Ectodermal cell (in vitro differentiated cells): Measurements from ENCODE around the gene USP27X.

Source experiments
- H3K27ac ChIP-seq: 2 replicates; pipeline ENCODE4 v1.7.0; 2013; ENCODE audit warnings: mild to moderate bottlenecking, low read depth, low read length; ENCODE audit not compliant: insufficient read depth, poor library complexity, severe bottlenecking
- H3K27me3 ChIP-seq: 2 replicates; pipeline ENCODE4 v1.7.0; 2013; ENCODE audit warnings: mild to moderate bottlenecking, low read length; ENCODE audit not compliant: insufficient read depth, control insufficient read depth, poor library complexity, severe bottlenecking
- H3K36me3 ChIP-seq: one replicate; pipeline ENCODE4 v1.7.0; 2013; ENCODE audit warnings: low read length; ENCODE audit not compliant: control insufficient read depth, insufficient read depth
- H3K4me1 ChIP-seq: one replicate; pipeline ENCODE4 v1.7.0; 2013; ENCODE audit warnings: low read length; ENCODE audit not compliant: control insufficient read depth, insufficient read depth
- H3K4me3 ChIP-seq: 2 replicates; pipeline ENCODE4 v1.7.0; 2013; ENCODE audit warnings: low read depth, low read length, control low read depth; ENCODE audit not compliant: insufficient read depth
- H3K9me3 ChIP-seq: 2 replicates; pipeline ENCODE4 v1.7.0; 2013; ENCODE audit warnings: mild to moderate bottlenecking, low read length, moderate library complexity; ENCODE audit not compliant: control insufficient read depth
- WGBS, 2 experiments: methylation state at CpG; one replicate each; pipeline ENCODE4 v1.1.7; 2013; ENCODE audit warnings: missing lambda C conversion rate in 2 of 2; 5-methylcytosine and 5-hydroxymethylcytosine counted together

USP27X gene

DNA sequence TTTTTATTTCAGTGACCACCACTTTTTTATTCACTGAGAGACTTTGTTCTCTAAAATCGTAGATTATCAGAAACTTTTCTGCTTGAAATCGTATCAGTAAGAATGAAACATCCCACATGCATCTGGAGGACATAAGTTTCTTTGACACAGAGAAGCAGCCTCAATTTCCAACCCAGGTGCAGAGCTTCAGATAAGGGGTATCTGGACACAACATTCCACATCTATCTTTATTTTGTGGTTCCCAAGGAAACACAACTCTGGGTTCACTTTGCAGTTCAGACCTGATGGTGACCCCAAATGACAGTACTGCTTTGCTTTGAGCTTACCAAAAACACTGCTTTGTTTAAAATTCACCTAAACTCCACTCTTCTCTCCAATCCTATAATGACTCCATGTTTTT, 41.8 kb downstream of the USP27X start:
- no peaks in the 10 kb centered on the region for H3K4me1 ChIP-seq
- H3K27me3 ChIP-seq: peaks cover 10% of the 10 kb centered on the region
- H3K4me3 ChIP-seq: no peak overlapping the region
- 96 to 97% methylated on average over 2 of the region's 2 CpGs for WGBS, 2 experiments
- no peaks in the 10 kb centered on the region for H3K36me3 ChIP-seq
- no peaks in the 10 kb centered on the region for H3K9me3 ChIP-seq
- H3K27ac ChIP-seq: no peak overlapping the region

DNA sequence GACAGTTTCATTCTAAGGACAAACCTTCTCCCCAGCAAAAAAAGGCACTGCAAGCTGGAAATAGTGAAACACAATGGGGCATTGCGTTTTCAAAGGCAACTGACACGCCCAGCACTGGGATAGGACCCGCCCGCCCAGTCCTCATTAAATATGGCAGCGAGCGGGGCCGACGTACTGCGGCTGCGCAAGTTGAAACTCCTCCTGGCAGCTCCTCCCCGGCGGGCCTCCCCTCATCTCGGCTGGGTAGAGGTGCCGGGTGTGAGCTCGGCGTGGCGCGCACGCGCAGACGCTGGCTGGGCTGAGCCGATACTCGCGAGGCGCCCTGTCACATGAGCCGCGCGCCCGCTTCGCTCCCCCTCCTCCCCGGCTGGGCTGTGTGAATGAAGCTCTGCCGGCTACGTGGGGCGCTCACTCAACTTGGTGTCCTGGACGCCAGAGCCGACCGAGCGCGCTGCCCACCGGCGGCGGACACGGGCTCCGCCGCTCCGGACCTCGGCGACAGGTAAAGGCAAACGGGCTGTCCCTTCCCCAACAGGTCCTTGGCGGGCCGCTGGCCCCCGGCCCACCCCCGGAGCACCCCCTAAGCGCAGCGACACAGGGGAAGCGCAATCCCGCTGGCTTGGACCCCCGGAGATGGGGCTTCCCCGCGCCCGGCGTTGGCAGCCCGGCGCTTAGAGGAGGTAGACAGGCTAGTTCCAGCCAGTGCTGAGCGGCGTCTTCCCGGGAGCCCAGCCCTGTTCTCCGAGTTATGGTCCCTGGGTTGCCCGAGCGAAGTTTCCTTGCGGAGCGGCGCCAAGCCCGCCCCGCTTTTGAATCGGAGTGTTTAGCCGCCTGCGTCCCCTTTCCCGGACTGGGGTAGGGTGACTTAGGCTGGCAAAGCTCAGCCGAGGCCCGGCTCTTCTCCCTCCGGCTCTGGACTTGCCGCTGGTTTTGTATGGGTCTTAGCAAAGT, 43.3 kb downstream of the USP27X start, which contains the start of gene CLCN5:
Gene CLCN5, plus strand, starts transcription at position 306 of the 951 bp plus-strand sequence. CDS start 2,703 bp downstream, outside the sequence.
- 0% methylated on average over 83 of the region's 83 CpGs for WGBS, 2 experiments
- no peak within 1 kb of the TSS for H3K27ac ChIP-seq

DNA sequence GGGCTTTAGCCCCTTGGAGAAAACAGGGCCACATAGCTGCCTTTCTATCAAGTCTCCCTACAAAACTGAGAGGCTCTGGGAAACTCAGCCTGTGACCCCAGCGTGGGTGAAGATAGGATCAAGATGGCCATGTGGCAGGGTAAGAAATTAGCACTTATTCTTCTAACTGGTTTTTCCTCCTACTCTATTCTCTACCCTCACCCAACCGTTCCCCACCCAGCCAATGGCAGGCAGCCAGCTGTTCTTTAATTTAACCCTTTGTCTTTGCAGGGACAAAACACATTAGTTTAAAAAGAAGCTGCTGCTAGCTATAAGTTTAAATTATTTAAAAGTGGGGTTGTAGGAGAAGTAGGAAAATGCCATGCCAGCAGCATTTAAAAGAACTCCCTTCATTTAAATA, 45.9 kb downstream of the USP27X start:
- Histone ChIP-seq H3K4me1 (no peaks in the 10 kb centered on the region), H3K27ac (no peak overlapping the region), H3K4me3 (no peak overlapping the region), H3K36me3 (no peaks in the 10 kb centered on the region), H3K27me3 (peaks cover 10% of the 10 kb centered on the region), H3K9me3 (no peaks in the 10 kb centered on the region)
- 43 to 48% methylated on average over 2 of the region's 2 CpGs for WGBS, 2 experiments

More for the DNA sequence above, 43.3 kb downstream of the USP27X start, which contains the start of gene CLCN5:
- Histone ChIP-seq H3K4me1 (no peaks in the 10 kb centered on the region), H3K4me3 (peak within 1 kb of the TSS; percentile 66), H3K9me3 (no peaks in the 10 kb centered on the region), H3K27me3 (peaks cover 10% of the 10 kb centered on the region), H3K36me3 (no peaks in the 10 kb centered on the region)

DNA sequence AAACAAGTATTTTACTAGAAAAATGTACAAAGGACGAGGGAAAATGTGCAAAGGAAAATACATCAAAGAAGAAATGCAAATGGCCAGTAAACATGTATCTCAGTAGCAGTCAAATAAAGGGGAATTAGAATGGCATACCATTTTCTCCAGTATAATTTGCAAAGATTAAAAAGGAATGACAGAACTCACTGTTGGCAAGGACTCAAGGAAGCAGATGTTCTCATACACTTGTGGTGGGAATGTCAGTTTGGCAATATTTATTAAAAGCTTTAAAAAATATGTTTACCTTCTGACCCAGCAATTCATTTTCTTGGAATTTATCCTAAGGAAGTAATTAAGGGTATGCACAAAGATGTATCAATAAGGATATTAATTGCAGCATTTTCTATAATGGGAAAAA, 50.8 kb downstream of the USP27X start:
- H3K4me1 ChIP-seq: no peaks in the 10 kb centered on the region
- WGBS, 2 experiments: 89% methylated on average over 1 of the region's 1 CpG; no CpG with 5 or more reads in 1 of the 2 experiments
- no peak overlapping the region for H3K27ac ChIP-seq
- H3K36me3 ChIP-seq: no peaks in the 10 kb centered on the region
- no peak overlapping the region for H3K4me3 ChIP-seq
- H3K9me3 ChIP-seq: no peaks in the 10 kb centered on the region
- no peaks in the 10 kb centered on the region for H3K27me3 ChIP-seq
